ENCODE results near the gene SYNCRIP. TPM values are rescaled to one million over a fixed set of nuclear protein-coding genes. Genes with fewer than 3 reads are reported as not detected.

Gene SYNCRIP
- total and polyA plus RNA-seq, 2 of the 13 experiments (the other 11 are each of a cell fraction or from before 2014, with no cell fraction given), result 8.1 to 112 TPM

GRCh38 chr6:85642774-85643536 lies at the start of gene SYNCRIP (continued):
- peak; percentile 79 for TF ChIP-seq ZNF34 (CRISPR knock-in tag; IDR thresholded peaks at IDR 0.05; ENCODE audit: borderline replicate concordance)
- peak; percentile 45 for TF ChIP-seq MED1 (CRISPR knock-in tag; IDR thresholded peaks at IDR 0.05)
- 0 out of 2 replicates have a peak, but pooled peaks have one; percentile 13 for TF ChIP-seq NFRKB (IDR thresholded peaks at IDR 0.05)
- no peak for TF ChIP-seq ZNF432 (CRISPR knock-in tag; IDR thresholded peaks at IDR 0.05; ENCODE audit: borderline replicate concordance)
- peak; percentile 65; the same call in 1 of the 2 replicates for TF ChIP-seq ZBTB7A (CRISPR knock-in tag; IDR thresholded peaks at IDR 0.05)
- peak; percentile 90 for TF ChIP-seq ZNF543 (CRISPR knock-in tag; IDR thresholded peaks at IDR 0.05)
- TF ChIP-seq FOSL2 (CRISPR knock-in tag; IDR thresholded peaks at IDR 0.05), result 0 out of 2 replicates have a peak, but pooled peaks have one; percentile 22
- no peak for TF ChIP-seq ESRRA (CRISPR knock-in tag; IDR thresholded peaks at IDR 0.05; ENCODE audit: low read depth)
- no peak; the same call in 1 of the 2 replicates for TF ChIP-seq SP4 (CRISPR knock-in tag; IDR thresholded peaks at IDR 0.05)
- peak; percentile 41; the same call in 1 of the 2 replicates for TF ChIP-seq ZMYM3 (CRISPR knock-in tag; IDR thresholded peaks at IDR 0.05)
- TF ChIP-seq IRF2 (CRISPR knock-in tag; IDR thresholded peaks at IDR 0.05), result peak; percentile 23; the same call in 1 of the 2 replicates
- TF ChIP-seq SRSF4 (IDR thresholded peaks at IDR 0.05; ENCODE audit: low read depth, low read length, poor library complexity, severe bottlenecking), result no peak
- TF ChIP-seq RERE (CRISPR knock-in tag; IDR thresholded peaks at IDR 0.05; ENCODE audit: low read depth), result no peak
- TF ChIP-seq KLF16 (CRISPR knock-in tag; IDR thresholded peaks at IDR 0.05), result no peak; a peak in 1 of 4 replicates
- peak; percentile 82; the same call in 1 of the 2 replicates for TF ChIP-seq NAIF1 (CRISPR knock-in tag; IDR thresholded peaks at IDR 0.05; ENCODE audit: borderline replicate concordance)
- TF ChIP-seq ZNF75D (CRISPR knock-in tag; IDR thresholded peaks at IDR 0.05; ENCODE audit: borderline replicate concordance), result no peak
- TF ChIP-seq ZFP37 (CRISPR knock-in tag; IDR thresholded peaks at IDR 0.05; ENCODE audit: borderline replicate concordance), result no peak
- TF ChIP-seq ARNT (IDR thresholded peaks at IDR 0.05), result no peak
- TF ChIP-seq KLF12 (CRISPR knock-in tag; IDR thresholded peaks at IDR 0.05; ENCODE audit: borderline replicate concordance), result 0 out of 2 replicates have a peak, but pooled peaks have one; percentile 15
- TF ChIP-seq ZBTB25 (CRISPR knock-in tag; IDR thresholded peaks at IDR 0.05), result no peak; the same call in 1 of the 2 replicates
- TF ChIP-seq, protein P1, sequence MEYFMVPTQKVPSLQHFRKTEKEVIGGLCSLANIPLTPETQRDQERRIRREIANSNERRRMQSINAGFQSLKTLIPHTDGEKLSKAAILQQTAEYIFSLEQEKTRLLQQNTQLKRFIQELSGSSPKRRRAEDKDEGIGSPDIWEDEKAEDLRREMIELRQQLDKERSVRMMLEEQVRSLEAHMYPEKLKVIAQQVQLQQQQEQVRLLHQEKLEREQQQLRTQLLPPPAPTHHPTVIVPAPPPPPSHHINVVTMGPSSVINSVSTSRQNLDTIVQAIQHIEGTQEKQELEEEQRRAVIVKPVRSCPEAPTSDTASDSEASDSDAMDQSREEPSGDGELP (IDR thresholded peaks at IDR 0.05; ENCODE audit: borderline replicate concordance, low read depth), result 0 out of 2 replicates have a peak, but pooled peaks have one; percentile 12
- TF ChIP-seq ZNF382 (CRISPR knock-in tag; IDR thresholded peaks at IDR 0.05; ENCODE audit: borderline replicate concordance), result no peak
- TF ChIP-seq POGZ (CRISPR knock-in tag; IDR thresholded peaks at IDR 0.05), result no peak; the same call in 1 of the 2 replicates

Measured in HepG2 (cell line).